NCI-H1105 (cell line): Measurements from ENCODE around the gene STK11.

ENCODE experiments used
- DNase-seq: peaks from one replicate; lab custom pipeline; 2025; lab: John Stamatoyannopoulos, UW

STK11 gene

GRCh38 chr19:1273263-1274041, 67.9 kb downstream of the STK11 start:
- no peak for DNase-seq

DNA sequence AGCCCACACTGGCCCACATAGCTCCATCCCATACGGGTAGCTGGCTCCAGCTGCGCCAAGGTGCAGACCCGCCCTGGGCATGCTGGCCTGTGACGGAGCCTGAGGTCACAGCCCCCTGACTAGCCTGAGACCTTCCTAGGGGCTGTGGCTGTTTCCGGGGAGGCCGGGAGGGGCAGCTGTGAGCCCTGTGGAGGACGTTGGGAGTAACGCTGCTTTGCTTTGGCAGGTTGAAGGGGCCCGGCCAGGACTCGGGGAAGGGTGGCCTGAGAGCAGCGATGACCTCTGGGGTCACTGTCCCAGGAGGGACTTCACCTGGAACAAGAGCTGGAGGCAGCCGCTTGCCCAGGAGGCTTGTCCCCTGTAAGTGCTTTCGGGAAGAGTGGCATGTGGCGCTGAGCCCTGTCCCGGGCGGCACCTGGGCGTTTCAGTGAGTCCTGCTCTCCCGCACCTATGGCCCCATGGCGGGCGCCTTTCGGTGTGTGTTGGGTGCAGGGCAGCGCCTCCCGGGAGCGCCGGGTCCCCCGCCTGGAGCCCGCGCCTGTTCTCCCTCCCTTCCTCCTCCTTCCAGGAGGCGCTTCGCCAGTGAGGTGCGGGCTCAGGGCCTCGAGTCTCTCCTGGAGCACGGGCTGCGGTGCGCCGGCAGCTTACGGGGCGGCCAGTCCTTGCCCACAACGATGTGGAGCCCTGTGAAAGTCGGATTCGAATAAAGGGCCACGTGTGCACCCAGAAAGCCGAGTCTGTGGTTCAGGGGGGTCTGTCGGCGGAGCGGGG, 68.7 kb downstream of the STK11 start:
- no peak for DNase-seq

GRCh38 chr19:1274852-1275259, 69.3 kb downstream of the STK11 start:
- peak; percentile 60 for DNase-seq

- peak; percentile 98 for DNase-seq
Measured at GRCh38 chr19:1275260-1275975, 69.8 kb downstream of the STK11 start, which contains the start of gene FAM174C. Gene FAM174C (plus strand): TSS chr19:1275530. CDS start chr19:1275550, 20 bp downstream.

DNA sequence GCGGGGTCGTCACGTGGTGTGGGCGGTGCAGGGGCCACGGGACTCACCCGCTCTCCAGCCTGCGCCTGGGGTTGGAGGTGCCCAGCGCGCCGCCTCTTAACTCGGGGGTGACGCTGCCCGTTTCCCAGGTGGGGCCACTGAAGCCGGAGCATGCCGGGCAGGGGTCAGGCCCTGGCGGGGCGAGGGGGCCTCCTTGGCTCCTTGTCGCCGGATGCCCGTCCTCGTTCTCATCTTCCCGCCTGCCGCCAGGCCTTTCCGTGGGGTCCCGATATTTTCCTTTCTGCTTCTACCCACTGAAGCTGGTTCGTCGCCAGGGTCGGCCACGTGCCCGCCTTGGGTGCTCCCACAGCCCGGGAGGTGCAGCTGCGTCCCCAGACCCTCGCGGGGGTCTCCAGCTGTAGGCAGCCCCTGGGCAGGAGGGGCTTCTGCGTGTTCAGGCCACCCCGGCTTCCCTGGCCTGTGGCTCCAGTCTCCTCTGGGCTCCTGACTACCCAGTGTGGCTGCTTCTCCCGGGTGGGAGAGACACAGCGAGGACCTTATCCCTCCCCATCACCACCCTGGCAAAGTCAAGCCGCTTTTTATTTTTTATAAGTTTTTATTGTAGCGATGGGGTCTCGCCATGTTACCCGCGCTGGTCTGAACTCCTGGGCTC, 70.5 kb downstream of the STK11 start:
- DNase-seq = no peak

GRCh38 chr19:1276628-1277022, 71.0 kb downstream of the STK11 start:
- DNase-seq = no peak

DNA sequence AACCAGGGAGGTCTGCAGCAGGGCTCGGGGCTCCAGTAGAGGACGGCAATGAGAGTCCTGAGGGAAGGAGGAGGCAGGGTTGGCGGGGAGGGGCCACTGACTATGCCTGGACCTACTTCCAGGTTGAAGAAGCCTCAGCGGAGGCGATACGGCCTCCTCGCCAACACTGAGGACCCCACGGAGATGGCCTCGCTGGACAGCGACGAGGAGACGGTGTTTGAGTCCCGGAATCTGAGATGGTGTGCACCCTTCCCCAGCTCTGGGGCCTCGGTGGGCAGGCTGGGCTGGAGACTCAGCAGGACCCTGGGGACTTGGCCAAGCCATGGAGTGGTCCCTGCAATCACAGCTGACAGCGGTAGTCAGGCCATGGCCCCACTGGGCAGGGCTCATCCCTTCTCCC, 71.5 kb downstream of the STK11 start:
- DNase-seq = no peak
